ENCODE results near the gene MYZAP. TPM values are rescaled to one million over a fixed set of nuclear protein-coding genes. Genes with fewer than 3 reads are reported as not detected.

MYZAP gene
- polyA plus RNA-seq, 1 donor from 2014 or later = not detected

DNA sequence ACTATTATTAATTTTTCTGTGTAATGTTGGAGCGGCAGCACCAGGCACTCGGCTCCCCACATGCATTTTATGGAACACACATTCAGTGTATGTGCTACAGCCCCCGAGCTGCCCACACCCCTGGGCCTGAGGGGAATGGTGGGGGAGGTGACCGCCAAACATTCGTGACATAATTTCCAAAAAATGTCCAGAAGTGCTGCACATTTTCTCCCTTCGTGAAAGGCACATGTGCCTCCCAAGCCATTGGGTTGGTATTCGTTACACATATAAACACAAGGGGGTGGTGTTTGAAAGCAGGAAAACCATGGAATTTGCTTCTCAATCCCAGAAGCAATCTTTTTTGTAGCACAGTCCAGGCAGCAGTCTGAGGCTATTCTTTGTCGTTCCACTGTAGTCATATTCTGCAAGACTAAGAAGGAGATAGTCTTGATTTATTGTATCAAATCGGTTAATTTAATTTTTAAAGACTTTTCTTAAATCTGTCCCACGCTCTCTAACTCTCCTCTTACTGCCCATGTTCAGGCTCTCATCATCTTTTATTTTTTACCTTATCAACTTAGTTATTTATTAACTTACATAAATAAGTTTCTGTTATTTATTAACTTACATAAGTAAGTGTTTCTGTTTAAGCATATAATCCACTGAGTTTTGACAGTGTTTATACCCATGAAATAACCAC lies 75.6 kb downstream of the MYZAP start:
- H3K27ac ChIP-seq (ENCODE audit: low read length) = no peak overlapping the region

DNA sequence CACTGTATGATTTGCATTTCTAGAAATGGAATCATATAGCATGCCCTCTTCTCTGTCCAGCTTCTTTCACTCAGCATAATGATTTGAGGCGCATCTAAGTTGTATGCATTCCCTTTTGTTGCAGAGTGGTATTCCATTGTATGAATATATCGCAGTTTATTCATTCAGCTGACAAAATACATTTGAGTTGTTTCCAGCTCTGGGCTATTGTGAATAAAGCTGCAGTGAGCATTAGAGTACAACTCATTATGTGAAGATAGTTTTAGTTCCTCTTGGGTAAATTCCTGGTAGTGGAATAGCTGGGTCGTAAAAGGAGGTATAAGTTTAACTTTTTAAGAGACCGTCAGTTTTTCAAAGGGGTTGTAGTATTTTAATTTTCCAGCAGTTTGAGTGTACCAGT lies 76.3 kb downstream of the MYZAP start:
- no peaks in the 10 kb centered on the region for H3K27me3 ChIP-seq (ENCODE audit: insufficient read depth, low read depth, low read length)
- H3K36me3 ChIP-seq (ENCODE audit: insufficient read depth, low read length) = no peaks in the 10 kb centered on the region
- H3K9ac ChIP-seq (ENCODE audit: low read length) = no peak overlapping the region
- H2AFZ ChIP-seq (ENCODE audit: low read depth, low read length) = no peak overlapping the region
- H4K20me1 ChIP-seq (ENCODE audit: insufficient read depth) = no peaks in the 10 kb centered on the region
- no peaks in the 10 kb centered on the region for H3F3A ChIP-seq (ENCODE audit: insufficient read depth, low read length, poor library complexity, severe bottlenecking)
- TF ChIP-seq, protein P1, sequence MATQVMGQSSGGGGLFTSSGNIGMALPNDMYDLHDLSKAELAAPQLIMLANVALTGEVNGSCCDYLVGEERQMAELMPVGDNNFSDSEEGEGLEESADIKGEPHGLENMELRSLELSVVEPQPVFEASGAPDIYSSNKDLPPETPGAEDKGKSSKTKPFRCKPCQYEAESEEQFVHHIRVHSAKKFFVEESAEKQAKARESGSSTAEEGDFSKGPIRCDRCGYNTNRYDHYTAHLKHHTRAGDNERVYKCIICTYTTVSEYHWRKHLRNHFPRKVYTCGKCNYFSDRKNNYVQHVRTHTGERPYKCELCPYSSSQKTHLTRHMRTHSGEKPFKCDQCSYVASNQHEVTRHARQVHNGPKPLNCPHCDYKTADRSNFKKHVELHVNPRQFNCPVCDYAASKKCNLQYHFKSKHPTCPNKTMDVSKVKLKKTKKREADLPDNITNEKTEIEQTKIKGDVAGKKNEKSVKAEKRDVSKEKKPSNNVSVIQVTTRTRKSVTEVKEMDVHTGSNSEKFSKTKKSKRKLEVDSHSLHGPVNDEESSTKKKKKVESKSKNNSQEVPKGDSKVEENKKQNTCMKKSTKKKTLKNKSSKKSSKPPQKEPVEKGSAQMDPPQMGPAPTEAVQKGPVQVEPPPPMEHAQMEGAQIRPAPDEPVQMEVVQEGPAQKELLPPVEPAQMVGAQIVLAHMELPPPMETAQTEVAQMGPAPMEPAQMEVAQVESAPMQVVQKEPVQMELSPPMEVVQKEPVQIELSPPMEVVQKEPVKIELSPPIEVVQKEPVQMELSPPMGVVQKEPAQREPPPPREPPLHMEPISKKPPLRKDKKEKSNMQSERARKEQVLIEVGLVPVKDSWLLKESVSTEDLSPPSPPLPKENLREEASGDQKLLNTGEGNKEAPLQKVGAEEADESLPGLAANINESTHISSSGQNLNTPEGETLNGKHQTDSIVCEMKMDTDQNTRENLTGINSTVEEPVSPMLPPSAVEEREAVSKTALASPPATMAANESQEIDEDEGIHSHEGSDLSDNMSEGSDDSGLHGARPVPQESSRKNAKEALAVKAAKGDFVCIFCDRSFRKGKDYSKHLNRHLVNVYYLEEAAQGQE (IDR thresholded peaks at IDR 0.05; ENCODE audit: borderline replicate concordance) = no peak
- TF ChIP-seq, protein P2, sequence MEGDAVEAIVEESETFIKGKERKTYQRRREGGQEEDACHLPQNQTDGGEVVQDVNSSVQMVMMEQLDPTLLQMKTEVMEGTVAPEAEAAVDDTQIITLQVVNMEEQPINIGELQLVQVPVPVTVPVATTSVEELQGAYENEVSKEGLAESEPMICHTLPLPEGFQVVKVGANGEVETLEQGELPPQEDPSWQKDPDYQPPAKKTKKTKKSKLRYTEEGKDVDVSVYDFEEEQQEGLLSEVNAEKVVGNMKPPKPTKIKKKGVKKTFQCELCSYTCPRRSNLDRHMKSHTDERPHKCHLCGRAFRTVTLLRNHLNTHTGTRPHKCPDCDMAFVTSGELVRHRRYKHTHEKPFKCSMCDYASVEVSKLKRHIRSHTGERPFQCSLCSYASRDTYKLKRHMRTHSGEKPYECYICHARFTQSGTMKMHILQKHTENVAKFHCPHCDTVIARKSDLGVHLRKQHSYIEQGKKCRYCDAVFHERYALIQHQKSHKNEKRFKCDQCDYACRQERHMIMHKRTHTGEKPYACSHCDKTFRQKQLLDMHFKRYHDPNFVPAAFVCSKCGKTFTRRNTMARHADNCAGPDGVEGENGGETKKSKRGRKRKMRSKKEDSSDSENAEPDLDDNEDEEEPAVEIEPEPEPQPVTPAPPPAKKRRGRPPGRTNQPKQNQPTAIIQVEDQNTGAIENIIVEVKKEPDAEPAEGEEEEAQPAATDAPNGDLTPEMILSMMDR (IDR thresholded peaks at IDR 0.05; ENCODE audit: poor library complexity, severe bottlenecking) = no peak
- no peak for TF ChIP-seq EZH2 (IDR thresholded peaks at IDR 0.05; ENCODE audit: borderline replicate concordance, insufficient read depth, low read length, poor library complexity, severe bottlenecking)
- no peak for TF ChIP-seq EP300 (conservative IDR thresholded peaks at IDR 0.05; ENCODE audit: poor library complexity, severe bottlenecking)
- no peak for TF ChIP-seq MXI1 (conservative IDR thresholded peaks at IDR 0.05; ENCODE audit: poor library complexity, severe bottlenecking)
- TF ChIP-seq POLR2AphosphoS5 (IDR thresholded peaks at IDR 0.05) = no peak
- no peak for TF ChIP-seq RAD21 (conservative IDR thresholded peaks at IDR 0.05)
- no peak for TF ChIP-seq TAF1 (IDR thresholded peaks at IDR 0.05; ENCODE audit: low read depth)
- TF ChIP-seq SMC3 (conservative IDR thresholded peaks at IDR 0.05; ENCODE audit: poor library complexity) = no peak
- H3K4me3 ChIP-seq (ENCODE audit: low read length) = no peak overlapping the region
- no peaks in the 10 kb centered on the region for H3K9me2 ChIP-seq (ENCODE audit: insufficient read depth, low read length)
- no peaks in the 10 kb centered on the region for H3K9me3 ChIP-seq (ENCODE audit: low read length)
- no peak overlapping the region for H3K4me2 ChIP-seq (ENCODE audit: low read length)
- H3K27ac ChIP-seq (ENCODE audit: low read length) = no peak overlapping the region
- H3K79me2 ChIP-seq (replicated peaks; ENCODE audit: insufficient read depth, low read length) = no peaks in the 10 kb centered on the region

More for the DNA sequence above, 75.6 kb downstream of the MYZAP start:
- no peaks in the 10 kb centered on the region for H3K9me3 ChIP-seq (ENCODE audit: low read length)
- no peak overlapping the region for H3K4me2 ChIP-seq (ENCODE audit: low read length)
- no peaks in the 10 kb centered on the region for H3K36me3 ChIP-seq (ENCODE audit: insufficient read depth, low read length)
- H3K9me2 ChIP-seq (ENCODE audit: insufficient read depth, low read length) = no peaks in the 10 kb centered on the region
- no peaks in the 10 kb centered on the region for H3F3A ChIP-seq (ENCODE audit: insufficient read depth, low read length, poor library complexity, severe bottlenecking)
- H3K9ac ChIP-seq (ENCODE audit: low read length) = no peak overlapping the region
- H4K20me1 ChIP-seq (ENCODE audit: insufficient read depth) = no peaks in the 10 kb centered on the region
- no peaks in the 10 kb centered on the region for H3K79me2 ChIP-seq (replicated peaks; ENCODE audit: insufficient read depth, low read length)
- no peak overlapping the region for H3K4me3 ChIP-seq (ENCODE audit: low read length)
- H3K27me3 ChIP-seq (ENCODE audit: insufficient read depth, low read depth, low read length) = no peaks in the 10 kb centered on the region
- no peak overlapping the region for H2AFZ ChIP-seq (ENCODE audit: low read depth, low read length)
- TF ChIP-seq EP300 (conservative IDR thresholded peaks at IDR 0.05; ENCODE audit: poor library complexity, severe bottlenecking) (no peak), TAF1 (IDR thresholded peaks at IDR 0.05; ENCODE audit: low read depth) (no peak), EZH2 (IDR thresholded peaks at IDR 0.05; ENCODE audit: borderline replicate concordance, insufficient read depth, low read length, poor library complexity, severe bottlenecking) (no peak), POLR2AphosphoS5 (IDR thresholded peaks at IDR 0.05) (no peak), RAD21 (conservative IDR thresholded peaks at IDR 0.05) (no peak), MXI1 (conservative IDR thresholded peaks at IDR 0.05; ENCODE audit: poor library complexity, severe bottlenecking) (no peak), SMC3 (conservative IDR thresholded peaks at IDR 0.05; ENCODE audit: poor library complexity) (no peak)
- TF ChIP-seq, protein P2 (IDR thresholded peaks at IDR 0.05; ENCODE audit: poor library complexity, severe bottlenecking) = no peak
- TF ChIP-seq, protein P1 (IDR thresholded peaks at IDR 0.05; ENCODE audit: borderline replicate concordance) = no peak
